Kidney tubule cell (primary cell): ENCODE results near the gene ZBTB7B.
A peak's percentile ranks its signal among the peaks of the same experiment; 100 is the strongest.

Experiments used
- DNase-seq: peaks from one replicate; pipeline ENCODE4 v3.0.0-alpha.2; 2018; ENCODE audit warnings: low spot score

Gene ZBTB7B

GRCh38 chr1:155003766-155004351 lies 1.3 kb downstream of the ZBTB7B start:
- DNase-seq, result peak; percentile 77

GRCh38 chr1:155004352-155005075 lies 1.9 kb downstream of the ZBTB7B start:
- DNase-seq, result no peak

GRCh38 chr1:155005076-155006011 lies 2.7 kb downstream of the ZBTB7B start:
- DNase-seq, result peak; percentile 56

DNA sequence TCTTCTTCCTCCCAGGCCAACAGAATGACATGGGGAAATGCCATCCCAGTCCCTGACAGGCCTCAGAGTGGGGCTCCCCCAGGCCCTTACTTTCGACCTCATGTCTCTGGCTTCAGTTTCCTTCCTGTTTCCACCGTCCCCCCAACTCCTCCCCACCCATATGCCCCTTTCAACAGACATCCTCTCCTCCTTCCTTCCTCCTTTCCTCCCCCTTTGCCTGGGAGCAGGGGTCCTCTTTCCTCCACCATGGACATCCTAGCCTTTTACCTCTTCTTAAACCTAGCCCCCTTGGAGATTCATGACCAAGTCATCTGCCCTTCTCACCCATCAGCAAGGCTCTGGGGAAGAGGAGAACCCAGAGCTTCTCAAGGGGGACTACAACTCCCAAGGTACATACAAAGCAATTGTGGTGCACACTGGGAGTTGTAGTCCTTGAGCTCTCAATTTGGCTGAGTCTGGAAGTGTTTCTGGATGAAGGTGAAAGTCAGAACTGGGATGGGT lies 4.0 kb downstream of the ZBTB7B start:
- no peak for DNase-seq

DNA sequence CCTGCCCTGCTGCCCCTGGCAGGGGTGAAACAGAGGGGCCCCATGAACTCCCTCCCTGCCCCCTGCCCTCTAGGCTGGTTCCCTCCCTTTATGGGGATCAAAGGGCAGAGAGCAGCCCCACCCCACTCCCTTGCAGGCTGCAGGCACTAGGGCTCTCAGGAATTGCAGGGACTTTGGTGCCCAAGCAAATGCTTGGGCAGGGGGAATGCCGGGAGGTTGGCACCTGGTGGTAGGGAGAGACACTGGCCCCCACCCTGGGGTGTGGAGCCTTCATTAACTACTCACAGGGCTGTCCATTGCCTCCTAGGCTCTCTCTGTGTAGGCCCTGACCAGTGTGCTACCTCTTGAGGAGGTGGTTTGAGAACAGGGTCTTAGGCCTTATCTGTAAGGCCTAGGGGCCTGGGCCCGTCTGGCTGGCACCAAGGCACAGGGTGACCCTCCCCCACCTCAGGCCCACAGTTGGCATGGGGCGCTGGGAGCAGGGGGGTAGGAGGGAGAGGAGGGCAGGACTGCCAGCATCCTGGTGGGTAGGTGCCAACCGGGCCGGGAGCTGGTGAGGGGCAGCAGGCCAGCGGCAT lies 4.7 kb downstream of the ZBTB7B start:
- DNase-seq, result no peak

GRCh38 chr1:155008015-155008941 lies 5.7 kb downstream of the ZBTB7B start:
- DNase-seq, result no peak

DNA sequence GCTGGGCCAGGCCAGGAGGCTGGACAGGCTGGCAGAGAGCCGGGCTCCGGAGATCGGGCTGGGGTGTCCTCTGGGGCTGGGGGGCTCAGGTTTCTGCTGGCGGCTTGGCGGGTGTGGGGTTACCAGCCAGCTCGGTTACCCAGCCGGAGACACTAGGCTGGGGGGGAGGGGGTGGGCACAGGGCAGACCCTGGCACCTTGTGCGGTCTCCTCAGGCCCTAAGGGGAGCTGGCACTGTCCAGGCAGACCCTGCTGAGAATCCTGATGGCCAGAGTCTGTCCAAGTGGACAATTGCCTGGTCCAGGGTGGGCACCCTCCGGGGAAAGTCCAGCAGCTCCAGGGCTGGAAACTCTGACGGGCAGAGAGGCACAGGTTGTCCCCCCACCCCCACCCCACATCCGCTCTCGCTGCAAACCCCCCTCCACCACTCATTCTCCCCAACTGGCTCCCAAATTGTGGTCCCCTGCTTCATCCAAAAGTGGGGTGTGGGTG lies 6.7 kb downstream of the ZBTB7B start:
- no peak for DNase-seq

DNA sequence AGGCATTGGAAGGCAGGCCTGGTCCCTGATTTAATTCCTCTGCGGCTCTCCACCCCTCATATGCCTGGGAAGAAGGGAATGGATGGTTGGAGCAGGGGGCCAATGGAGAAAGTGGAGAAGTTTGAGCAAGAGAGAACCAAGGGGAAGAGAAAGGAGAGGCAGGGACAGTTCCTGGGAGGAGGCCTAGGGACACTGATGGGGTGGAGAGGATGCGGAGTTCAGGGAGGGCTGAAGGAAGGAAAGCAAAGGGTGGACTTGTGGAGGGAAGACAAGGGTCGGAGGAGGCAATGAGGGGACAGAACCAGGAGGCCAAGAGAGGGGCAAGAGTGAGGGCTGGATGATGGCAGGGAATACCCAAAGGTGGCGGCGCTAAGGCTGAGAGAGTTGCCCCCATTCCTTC lies 7.1 kb downstream of the ZBTB7B start:
- DNase-seq, result no peak

GRCh38 chr1:155010211-155010918 lies 7.8 kb downstream of the ZBTB7B start:
- no peak for DNase-seq

DNA sequence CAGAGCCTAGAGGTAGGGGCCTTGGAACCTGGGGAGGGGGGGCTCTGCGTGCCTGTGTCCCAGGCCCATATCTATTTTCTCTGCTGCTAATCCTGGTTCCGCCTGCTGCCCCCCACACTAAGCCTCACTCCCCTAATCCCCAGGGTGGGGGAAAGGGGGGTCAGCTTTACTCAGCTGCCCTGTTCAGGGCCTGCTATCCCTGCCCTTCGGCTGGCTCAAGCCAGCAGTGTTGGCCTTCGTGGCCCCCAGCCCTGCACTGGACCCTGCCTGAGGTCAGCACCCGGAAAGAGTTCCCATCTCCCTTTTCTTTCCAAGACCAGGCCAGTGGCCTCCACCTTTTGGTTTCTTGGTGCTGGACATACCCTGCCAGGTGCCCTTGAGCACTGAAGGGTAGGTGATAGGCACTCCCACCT lies 8.4 kb downstream of the ZBTB7B start:
- DNase-seq, result no peak

DNA sequence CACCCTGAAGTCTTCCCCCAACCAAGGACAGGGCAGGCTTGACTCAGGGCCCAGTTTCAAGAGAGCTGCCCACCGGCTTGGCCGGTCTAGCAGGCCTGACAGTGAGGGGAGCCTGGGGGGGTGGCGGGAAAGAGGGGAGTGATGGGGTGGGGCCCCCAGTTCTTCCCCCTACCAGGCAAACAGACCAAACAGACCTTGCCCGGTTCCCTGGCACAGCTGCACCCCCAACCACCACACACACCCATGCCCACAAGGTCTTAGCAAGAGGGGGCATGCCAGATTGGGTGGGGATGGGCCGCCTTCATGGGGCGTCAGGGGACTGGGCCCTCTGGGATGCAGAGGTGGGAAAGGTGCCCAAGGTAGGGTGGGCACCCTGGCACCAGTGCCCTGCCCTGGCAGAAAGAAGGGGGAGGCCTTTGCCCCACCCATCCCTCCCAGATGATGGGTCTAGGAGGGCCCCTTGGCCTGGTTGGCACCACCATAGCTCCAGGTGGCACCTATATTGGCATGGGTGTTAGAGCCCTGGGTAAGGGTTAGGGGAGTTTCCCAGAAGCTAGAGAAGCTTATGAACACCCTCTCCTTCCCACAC lies 8.9 kb downstream of the ZBTB7B start:
- DNase-seq, result no peak

DNA sequence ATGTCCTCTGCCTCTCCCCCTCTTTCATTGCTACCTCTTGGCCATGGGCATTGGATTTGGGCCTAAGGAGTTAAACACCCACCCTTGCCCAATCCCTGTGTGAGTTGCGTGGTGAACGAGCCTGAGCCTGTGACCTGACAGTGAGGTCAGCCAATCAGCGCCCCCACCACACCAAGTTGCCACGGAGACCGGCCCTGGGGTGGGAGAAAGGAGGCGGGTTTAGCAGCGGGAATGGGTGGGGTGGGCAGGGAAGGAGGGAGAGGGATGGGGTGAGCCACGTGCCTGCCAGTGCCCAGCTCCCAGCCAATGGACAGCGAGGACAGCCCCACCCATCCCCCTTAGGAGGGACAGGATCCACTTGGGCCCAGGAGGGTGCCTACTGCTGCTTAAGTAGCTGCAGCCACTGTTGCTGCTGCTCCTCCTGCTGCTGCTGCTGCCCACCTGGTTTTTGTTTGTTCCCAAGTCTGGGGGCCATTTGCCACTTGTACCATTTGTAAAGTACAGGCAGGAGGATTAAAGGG lies 9.5 kb downstream of the ZBTB7B start:
- no peak for DNase-seq

DNA sequence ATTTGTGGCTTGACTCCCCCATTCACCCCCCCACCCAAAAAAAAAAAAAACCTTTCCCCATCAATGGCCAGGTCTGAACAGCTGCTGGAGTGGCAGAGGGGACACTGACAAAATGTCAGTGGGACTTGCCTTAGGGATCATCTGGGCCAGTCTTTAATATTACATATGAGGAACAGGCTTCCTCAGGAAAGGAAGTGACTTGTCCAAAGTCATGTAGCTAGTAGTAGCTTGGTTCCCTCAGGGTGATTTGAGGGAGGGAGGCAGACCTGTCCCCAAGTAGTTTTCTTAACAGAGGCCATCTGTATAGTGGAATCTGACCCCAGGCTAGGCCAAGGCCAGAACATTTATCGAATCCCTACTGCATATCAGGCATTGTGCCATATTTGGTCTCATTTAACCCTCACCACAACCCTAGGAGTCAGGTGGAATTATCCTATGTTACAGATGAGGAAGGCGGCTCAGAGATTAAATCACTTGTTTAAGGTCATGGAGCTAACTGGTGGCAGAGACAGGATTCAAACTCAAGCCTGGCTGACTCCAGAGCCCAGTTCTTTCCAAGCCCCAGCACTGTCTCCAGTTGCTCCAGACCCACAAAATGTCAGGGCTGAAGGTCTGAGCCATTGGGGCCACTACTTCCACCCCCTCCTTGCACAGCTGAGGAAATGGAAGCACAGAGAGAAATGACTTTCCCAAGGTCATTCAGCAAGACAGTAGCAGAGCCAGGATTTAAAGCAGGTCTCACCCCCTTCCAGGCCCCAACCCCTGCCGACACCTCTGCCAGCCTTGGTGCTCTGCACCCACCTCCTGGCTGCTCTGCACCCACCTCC lies 10.4 kb downstream of the ZBTB7B start:
- no peak for DNase-seq

DNA sequence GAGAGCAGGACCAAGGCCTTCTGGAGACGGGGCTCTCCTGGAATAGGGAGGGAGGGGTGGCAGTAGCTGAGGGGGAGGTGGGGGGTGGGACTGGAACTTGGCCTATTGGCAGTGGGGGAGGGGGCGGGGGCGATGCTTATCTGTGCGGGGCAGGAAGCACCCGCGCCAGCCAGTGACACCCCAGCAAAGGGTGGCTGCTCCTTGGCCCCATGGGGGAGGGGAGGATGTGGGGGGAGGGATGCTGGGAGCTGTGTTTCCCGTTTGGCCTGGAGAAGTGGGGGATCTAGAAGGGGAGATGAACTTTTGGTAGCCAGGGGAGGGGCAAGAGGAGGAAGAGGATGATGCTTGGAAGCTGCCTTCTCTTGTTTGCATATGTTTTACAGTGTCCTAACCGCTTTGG lies 11.0 kb downstream of the ZBTB7B start:
- DNase-seq, result no peak

- no peak for DNase-seq
Observed at GRCh38 chr1:155014709-155015508, 12.3 kb downstream of the ZBTB7B start.

GRCh38 chr1:155015527-155016230 lies 13.1 kb downstream of the ZBTB7B start:
- DNase-seq, result no peak

- DNase-seq, result no peak
Observed at GRCh38 chr1:155016231-155016831, 13.7 kb downstream of the ZBTB7B start.
